GDM1 (cell line): ENCODE measurements around the gene DNAAF5.

Source experiments
- DNase-seq: peaks from one replicate; lab custom pipeline; 2025; lab: John Stamatoyannopoulos, UW

Gene DNAAF5

GRCh38 chr7:726084-726853, at the start of gene DNAAF5:
Gene DNAAF5, plus strand, starts transcription at chr7:726699. Its CDS starts 22 bp downstream, at chr7:726721.
- peak; percentile 78 for DNase-seq

GRCh38 chr7:676972-677385, 49.5 kb upstream of the DNAAF5 start:
- DNase-seq = no peak

GRCh38 chr7:680411-681127, 45.9 kb upstream of the DNAAF5 start:
- DNase-seq = no peak

- no peak for DNase-seq
Measured at GRCh38 chr7:681551-682307, 44.8 kb upstream of the DNAAF5 start.

- no peak for DNase-seq
Measured at GRCh38 chr7:682810-683209, 43.7 kb upstream of the DNAAF5 start.

- DNase-seq = no peak
Measured at GRCh38 chr7:683526-684205, 42.8 kb upstream of the DNAAF5 start.

- no peak for DNase-seq
Measured at GRCh38 chr7:684416-684815, 42.1 kb upstream of the DNAAF5 start.

GRCh38 chr7:685540-685939, 41.0 kb upstream of the DNAAF5 start:
- no peak for DNase-seq

GRCh38 chr7:690478-691360, 35.8 kb upstream of the DNAAF5 start:
- no peak for DNase-seq

- DNase-seq = no peak
Measured at GRCh38 chr7:691361-692045, 35.0 kb upstream of the DNAAF5 start.

- no peak for DNase-seq
Measured at GRCh38 chr7:693280-693679, 33.2 kb upstream of the DNAAF5 start.

- no peak for DNase-seq
Measured at GRCh38 chr7:696426-696811, 30.1 kb upstream of the DNAAF5 start.

GRCh38 chr7:696812-697551, 29.5 kb upstream of the DNAAF5 start:
- no peak for DNase-seq

- no peak for DNase-seq
Measured at GRCh38 chr7:698515-699475, 27.7 kb upstream of the DNAAF5 start.

- DNase-seq = no peak
Measured at GRCh38 chr7:699476-700170, 26.9 kb upstream of the DNAAF5 start.

- DNase-seq = no peak
Measured at GRCh38 chr7:701086-701671, 25.3 kb upstream of the DNAAF5 start.

- no peak for DNase-seq
Measured at GRCh38 chr7:703049-703448, 23.4 kb upstream of the DNAAF5 start.

GRCh38 chr7:706721-707120, 19.8 kb upstream of the DNAAF5 start:
- no peak for DNase-seq
